RWPE1 (cell line): ENCODE measurements around the gene CPED1.
A peak's percentile ranks its signal among the peaks of the same experiment; 100 is the strongest.

Source experiments
- CTCF ChIA-PET: fragments of 350-600 bp; sonication (Branson Sonifier 250); formaldehyde crosslinking; extraction: SDS; loops from one replicate; lab custom pipeline; 2021; lab: Yijun Ruan, JAX
- POLR2A ChIA-PET: fragments of 400-600 bp; formaldehyde crosslinking; extraction: SDS; loops from one replicate; lab custom pipeline; 2020; ENCODE audit warnings: antibody characterized with exemption; ENCODE audit not compliant: low non-redundant PET; lab: Yijun Ruan, JAX
- DNase-seq: peaks from one replicate; pipeline ENCODE4 v3.0.0; 2012; ENCODE audit warnings: low spot score
- H3K27ac ChIP-seq: fragments of 450-650 bp; 2 replicates; pipeline ENCODE4 v1.5.1; 2017
- TF ChIP-seq, protein P1 (sequence below): fragments of 450-650 bp; conservative IDR thresholded peaks from 2 replicates; pipeline ENCODE4 v1.5.1; 2017; ENCODE audit warnings: low read depth, mild to moderate bottlenecking

The CPED1 gene

DNA sequence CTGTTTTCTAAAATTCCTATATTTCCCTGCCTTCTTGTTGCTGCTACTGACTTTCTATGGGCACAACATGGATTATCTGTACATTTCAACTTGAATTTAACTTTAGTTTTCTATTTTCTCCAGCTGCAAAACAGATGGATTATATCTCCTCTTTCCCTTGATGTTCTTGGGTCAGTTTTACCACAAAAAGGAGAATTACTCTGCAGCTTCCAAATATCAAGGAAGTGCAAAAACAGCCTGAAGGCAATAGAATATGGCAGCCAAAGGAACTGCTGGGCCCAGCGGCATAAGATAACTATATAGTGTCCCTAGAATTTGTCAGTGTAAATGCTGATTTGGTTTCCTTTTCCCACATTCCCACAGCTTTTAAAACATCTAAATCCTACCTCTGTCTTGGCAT, 29.1 kb downstream of the CPED1 start:
- ChIA-PET CTCF (no interaction called here), POLR2A (no interaction called here)
- H3K27ac ChIP-seq = no peak overlapping the region
- no peak for DNase-seq
- TF ChIP-seq, protein P1, sequence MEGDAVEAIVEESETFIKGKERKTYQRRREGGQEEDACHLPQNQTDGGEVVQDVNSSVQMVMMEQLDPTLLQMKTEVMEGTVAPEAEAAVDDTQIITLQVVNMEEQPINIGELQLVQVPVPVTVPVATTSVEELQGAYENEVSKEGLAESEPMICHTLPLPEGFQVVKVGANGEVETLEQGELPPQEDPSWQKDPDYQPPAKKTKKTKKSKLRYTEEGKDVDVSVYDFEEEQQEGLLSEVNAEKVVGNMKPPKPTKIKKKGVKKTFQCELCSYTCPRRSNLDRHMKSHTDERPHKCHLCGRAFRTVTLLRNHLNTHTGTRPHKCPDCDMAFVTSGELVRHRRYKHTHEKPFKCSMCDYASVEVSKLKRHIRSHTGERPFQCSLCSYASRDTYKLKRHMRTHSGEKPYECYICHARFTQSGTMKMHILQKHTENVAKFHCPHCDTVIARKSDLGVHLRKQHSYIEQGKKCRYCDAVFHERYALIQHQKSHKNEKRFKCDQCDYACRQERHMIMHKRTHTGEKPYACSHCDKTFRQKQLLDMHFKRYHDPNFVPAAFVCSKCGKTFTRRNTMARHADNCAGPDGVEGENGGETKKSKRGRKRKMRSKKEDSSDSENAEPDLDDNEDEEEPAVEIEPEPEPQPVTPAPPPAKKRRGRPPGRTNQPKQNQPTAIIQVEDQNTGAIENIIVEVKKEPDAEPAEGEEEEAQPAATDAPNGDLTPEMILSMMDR = no peak

- TF ChIP-seq, protein P1 = no peak
- DNase-seq = no peak
- no peak overlapping the region for H3K27ac ChIP-seq
- ChIA-PET CTCF (no interaction called here), POLR2A (no interaction called here)
Measured at GRCh38 chr7:121019018-121019417, 30.5 kb downstream of the CPED1 start.

- CTCF ChIA-PET = no interaction called here
Measured at GRCh38 chr7:121020249-121020988, 31.9 kb downstream of the CPED1 start.

GRCh38 chr7:121020989-121021969, 32.8 kb downstream of the CPED1 start:
- DNase-seq = no peak
- ChIA-PET CTCF (interaction anchor here (0.8 kb wide), 1 partner anchor 10 kb away, joined by 3 read pairs; no protein-coding TSS in a partner anchor), POLR2A (no interaction called here)
- TF ChIP-seq, protein P1 = no peak
- H3K27ac ChIP-seq = no peak overlapping the region

More at GRCh38 chr7:121020249-121020988, 31.9 kb downstream of the CPED1 start:
- TF ChIP-seq, protein P1 = no peak
- peak; percentile 32 for DNase-seq
- H3K27ac ChIP-seq = no peak overlapping the region
- POLR2A ChIA-PET = no interaction called here

DNA sequence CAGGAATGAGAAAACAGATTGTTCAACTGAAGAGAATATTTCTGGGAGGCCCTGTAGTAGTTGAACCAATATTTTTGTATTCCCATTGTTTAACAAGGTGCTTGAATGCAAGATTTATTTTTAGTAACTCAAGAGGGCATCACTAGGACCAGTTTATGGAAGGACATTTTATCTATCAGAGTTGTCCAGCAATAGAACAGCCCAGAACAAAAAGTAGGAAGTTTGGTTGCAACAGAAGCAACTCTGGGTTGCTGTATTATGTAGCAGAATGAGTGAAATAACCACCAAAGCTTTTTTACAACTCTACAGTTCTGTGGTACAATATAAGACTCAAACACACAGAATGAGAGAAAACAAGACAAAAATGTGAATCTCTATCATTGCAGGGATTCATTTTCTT, 34.7 kb downstream of the CPED1 start:
- ChIA-PET CTCF (no interaction called here), POLR2A (no interaction called here)
- DNase-seq = no peak
- H3K27ac ChIP-seq = no peak overlapping the region
- TF ChIP-seq, protein P1 = no peak
